HEK293 (cell line): ENCODE measurements around the gene ARHGAP33.

ENCODE experiments used
- EGR2 ChIP-seq: fragments of 450-650 bp; formaldehyde crosslinking; IDR thresholded peaks from 2 replicates; pipeline ENCODE4 v1.5.1; 2016; ENCODE audit warnings: low read depth, missing biosample characterization, missing genetic modification characterization
- GFI1B ChIP-seq: fragments of 450-650 bp; formaldehyde crosslinking; IDR thresholded peaks from 2 replicates; pipeline ENCODE4 v1.5.1; 2016; ENCODE audit warnings: missing biosample characterization, missing genetic modification characterization
- GLI2 ChIP-seq: fragments of 450-650 bp; formaldehyde crosslinking; IDR thresholded peaks from 2 replicates; pipeline ENCODE4; 2017; ENCODE audit warnings: missing biosample characterization, missing genetic modification characterization, low read depth, borderline replicate concordance
- KLF1 ChIP-seq: fragments of 450-650 bp; formaldehyde crosslinking; IDR thresholded peaks from 2 replicates; pipeline ENCODE4 v1.5.1; 2016; ENCODE audit warnings: missing biosample characterization, missing genetic modification characterization
- RBAK ChIP-seq: fragments of 450-650 bp; formaldehyde crosslinking; IDR thresholded peaks from 2 replicates; pipeline ENCODE4 v1.5.1; 2016; ENCODE audit warnings: missing biosample characterization, missing genetic modification characterization
- SETDB1 ChIP-seq: IDR thresholded peaks from one replicate; pipeline ENCODE4 v1.6.1; 2017; ENCODE audit warnings: mild to moderate bottlenecking, low read length, moderate library complexity, mixed read lengths; ENCODE audit not compliant: insufficient read length
- YY2 ChIP-seq: fragments of 450-650 bp; formaldehyde crosslinking; IDR thresholded peaks from 2 replicates; pipeline ENCODE4 v1.5.1; 2016; ENCODE audit warnings: missing biosample characterization, missing genetic modification characterization
- ZBTB10 ChIP-seq: fragments of 450-650 bp; formaldehyde crosslinking; IDR thresholded peaks from 2 replicates; pipeline ENCODE4 v1.5.1; 2016; ENCODE audit warnings: missing biosample characterization, missing genetic modification characterization
- ZFHX2 ChIP-seq: fragments of 450-650 bp; formaldehyde crosslinking; conservative IDR thresholded peaks from 2 replicates; pipeline ENCODE4 v1.5.1; 2016; ENCODE audit warnings: missing biosample characterization, missing genetic modification characterization
- ZFP37 ChIP-seq: fragments of 450-650 bp; formaldehyde crosslinking; IDR thresholded peaks from 2 replicates; pipeline ENCODE4 v1.5.1; 2016; ENCODE audit warnings: missing biosample characterization, missing genetic modification characterization
- ZNF133 ChIP-seq: fragments of 450-650 bp; formaldehyde crosslinking; IDR thresholded peaks from 2 replicates; pipeline ENCODE4 v1.5.1; 2016; ENCODE audit warnings: missing biosample characterization, missing genetic modification characterization
- ZNF140 ChIP-seq: fragments of 450-650 bp; formaldehyde crosslinking; IDR thresholded peaks from 2 replicates; pipeline ENCODE4 v1.5.1; 2016; ENCODE audit warnings: missing biosample characterization, missing genetic modification characterization
- ZNF202 ChIP-seq: fragments of 450-650 bp; formaldehyde crosslinking; IDR thresholded peaks from 2 replicates; pipeline ENCODE4 v1.5.1; 2016; ENCODE audit warnings: missing biosample characterization, missing genetic modification characterization, borderline replicate concordance
- ZNF473 ChIP-seq: fragments of 450-650 bp; formaldehyde crosslinking; IDR thresholded peaks from 2 replicates; pipeline ENCODE4 v1.5.1; 2017; ENCODE audit warnings: missing biosample characterization, missing genetic modification characterization
- ZNF514 ChIP-seq: fragments of 450-650 bp; formaldehyde crosslinking; IDR thresholded peaks from 2 replicates; pipeline ENCODE4 v1.5.1; 2016; ENCODE audit warnings: missing biosample characterization, missing genetic modification characterization
- ZNF610 ChIP-seq: fragments of 450-650 bp; formaldehyde crosslinking; IDR thresholded peaks from 2 replicates; pipeline ENCODE4 v1.5.1; 2016; ENCODE audit warnings: missing biosample characterization, missing genetic modification characterization, borderline replicate concordance
- ZNF621 ChIP-seq: fragments of 450-650 bp; formaldehyde crosslinking; IDR thresholded peaks from 2 replicates; pipeline ENCODE4 v1.5.1; 2017; ENCODE audit warnings: missing biosample characterization, missing genetic modification characterization
- ZNF624 ChIP-seq: fragments of 450-650 bp; formaldehyde crosslinking; IDR thresholded peaks from 2 replicates; pipeline ENCODE4 v1.5.1; 2017; ENCODE audit warnings: missing biosample characterization, missing genetic modification characterization
- ZNF701 ChIP-seq: fragments of 450-650 bp; formaldehyde crosslinking; IDR thresholded peaks from 2 replicates; pipeline ENCODE4 v1.5.1; 2016; ENCODE audit warnings: missing biosample characterization, missing genetic modification characterization
- ZNF777 ChIP-seq: fragments of 450-650 bp; formaldehyde crosslinking; IDR thresholded peaks from 2 replicates; pipeline ENCODE4 v1.5.1; 2017; ENCODE audit warnings: missing biosample characterization, missing genetic modification characterization, borderline replicate concordance
- ZSCAN4 ChIP-seq: fragments of 450-650 bp; formaldehyde crosslinking; IDR thresholded peaks from 2 replicates; pipeline ENCODE4 v1.5.1; 2017; ENCODE audit warnings: missing biosample characterization, missing genetic modification characterization
- ZXDB ChIP-seq: fragments of 450-650 bp; formaldehyde crosslinking; IDR thresholded peaks from 2 replicates; pipeline ENCODE4 v1.5.1; 2016; ENCODE audit warnings: missing biosample characterization, missing genetic modification characterization
- TF ChIP-seq, protein P1 (sequence below): fragments of 450-650 bp; formaldehyde crosslinking; IDR thresholded peaks from 2 replicates; pipeline ENCODE4 v1.5.1; 2016; ENCODE audit warnings: missing biosample characterization, missing genetic modification characterization
- TF ChIP-seq, protein P2 (sequence below): fragments of 450-650 bp; formaldehyde crosslinking; IDR thresholded peaks from 2 replicates; pipeline ENCODE4 v1.5.1; 2016; ENCODE audit warnings: missing biosample characterization, missing genetic modification characterization
- TF ChIP-seq, protein P3 (sequence below): fragments of 450-650 bp; formaldehyde crosslinking; IDR thresholded peaks from 2 replicates; pipeline ENCODE4; 2016; ENCODE audit warnings: missing biosample characterization, missing genetic modification characterization
- TF ChIP-seq, protein P4 (sequence below): fragments of 450-650 bp; formaldehyde crosslinking; IDR thresholded peaks from 2 replicates; pipeline ENCODE4 v1.5.1; 2016; ENCODE audit warnings: missing biosample characterization, missing genetic modification characterization, low read depth
- TF ChIP-seq, protein P5 (sequence below): fragments of 450-650 bp; formaldehyde crosslinking; IDR thresholded peaks from 2 replicates; pipeline ENCODE4 v1.5.1; 2016; ENCODE audit warnings: missing biosample characterization, missing genetic modification characterization

Gene ARHGAP33

GRCh38 chr19:35748106-35749020 is 27.0 kb upstream of the ARHGAP33 start, which contains the start of gene LIN37 (continued):
- TF ChIP-seq, protein P1, sequence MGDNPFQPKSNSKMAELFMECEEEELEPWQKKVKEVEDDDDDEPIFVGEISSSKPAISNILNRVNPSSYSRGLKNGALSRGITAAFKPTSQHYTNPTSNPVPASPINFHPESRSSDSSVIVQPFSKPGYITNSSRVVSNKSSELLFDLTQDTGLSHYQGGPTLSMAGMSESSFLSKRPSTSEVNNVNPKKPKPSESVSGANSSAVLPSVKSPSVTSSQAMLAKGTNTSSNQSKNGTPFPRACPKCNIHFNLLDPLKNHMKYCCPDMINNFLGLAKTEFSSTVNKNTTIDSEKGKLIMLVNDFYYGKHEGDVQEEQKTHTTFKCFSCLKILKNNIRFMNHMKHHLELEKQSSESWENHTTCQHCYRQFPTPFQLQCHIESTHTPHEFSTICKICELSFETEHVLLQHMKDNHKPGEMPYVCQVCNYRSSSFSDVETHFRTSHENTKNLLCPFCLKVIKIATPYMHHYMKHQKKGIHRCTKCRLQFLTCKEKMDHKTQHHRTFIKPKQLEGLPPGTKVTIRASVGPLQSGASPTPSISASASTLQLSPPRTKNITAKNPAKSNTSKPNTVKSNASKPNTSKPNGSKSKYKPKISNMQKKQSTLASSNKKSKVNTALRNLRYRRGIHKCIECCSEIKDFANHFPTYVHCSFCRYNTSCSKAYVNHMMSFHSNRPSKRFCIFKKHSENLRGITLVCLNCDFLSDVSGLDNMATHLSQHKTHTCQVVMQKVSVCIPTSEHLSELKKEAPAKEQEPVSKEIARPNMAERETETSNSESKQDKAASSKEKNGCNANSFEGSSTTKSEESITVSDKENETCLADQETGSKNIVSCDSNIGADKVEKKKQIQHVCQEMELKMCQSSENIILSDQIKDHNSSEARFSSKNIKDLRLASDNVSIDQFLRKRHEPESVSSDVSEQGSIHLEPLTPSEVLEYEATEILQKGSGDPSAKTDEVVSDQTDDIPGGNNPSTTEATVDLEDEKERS (tag by site-specific recombination): no peak
- TF ChIP-seq, protein P2, sequence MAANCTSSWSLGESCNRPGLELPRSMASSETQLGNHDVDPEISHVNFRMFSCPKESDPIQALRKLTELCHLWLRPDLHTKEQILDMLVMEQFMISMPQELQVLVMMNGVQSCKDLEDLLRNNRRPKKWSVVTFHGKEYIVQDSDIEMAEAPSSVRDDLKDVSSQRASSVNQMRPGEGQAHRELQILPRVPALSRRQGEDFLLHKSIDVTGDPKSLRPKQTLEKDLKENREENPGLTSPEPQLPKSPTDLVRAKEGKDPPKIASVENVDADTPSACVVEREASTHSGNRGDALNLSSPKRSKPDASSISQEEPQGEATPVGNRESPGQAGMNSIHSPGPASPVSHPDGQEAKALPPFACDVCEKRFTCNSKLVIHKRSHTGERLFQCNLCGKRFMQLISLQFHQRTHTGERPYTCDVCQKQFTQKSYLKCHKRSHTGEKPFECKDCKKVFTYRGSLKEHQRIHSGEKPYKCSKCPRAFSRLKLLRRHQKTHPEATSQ (tag by site-specific recombination): no peak
- TF ChIP-seq ZXDB (tag by site-specific recombination) (peak; percentile 94), ZNF133 (peak; percentile 48), ZNF514 (tag by site-specific recombination) (no peak), ZFP37 (tag by site-specific recombination) (no peak; the same call in 1 of the 2 replicates), ZNF140 (tag by site-specific recombination) (no peak), ZNF473 (no peak), EGR2 (tag by site-specific recombination) (peak; percentile 57), ZFHX2 (tag by site-specific recombination) (peak; percentile 77), ZSCAN4 (tag by site-specific recombination) (peak; percentile 76), ZNF624 (tag by site-specific recombination) (no peak), ZBTB10 (tag by site-specific recombination) (peak; percentile 63), ZNF777 (peak; percentile 96), ZNF621 (no peak), ZNF202 (tag by site-specific recombination) (no peak), ZNF610 (tag by site-specific recombination) (peak; percentile 52; the same call in 1 of the 2 replicates), KLF1 (tag by site-specific recombination) (peak; percentile 84), RBAK (tag by site-specific recombination) (no peak), GLI2 (tag by site-specific recombination) (no peak), SETDB1 (no peak), GFI1B (tag by site-specific recombination) (no peak; the same call in 1 of the 2 replicates), ZNF701 (tag by site-specific recombination) (no peak), YY2 (tag by site-specific recombination) (no peak)
- TF ChIP-seq, protein P3, sequence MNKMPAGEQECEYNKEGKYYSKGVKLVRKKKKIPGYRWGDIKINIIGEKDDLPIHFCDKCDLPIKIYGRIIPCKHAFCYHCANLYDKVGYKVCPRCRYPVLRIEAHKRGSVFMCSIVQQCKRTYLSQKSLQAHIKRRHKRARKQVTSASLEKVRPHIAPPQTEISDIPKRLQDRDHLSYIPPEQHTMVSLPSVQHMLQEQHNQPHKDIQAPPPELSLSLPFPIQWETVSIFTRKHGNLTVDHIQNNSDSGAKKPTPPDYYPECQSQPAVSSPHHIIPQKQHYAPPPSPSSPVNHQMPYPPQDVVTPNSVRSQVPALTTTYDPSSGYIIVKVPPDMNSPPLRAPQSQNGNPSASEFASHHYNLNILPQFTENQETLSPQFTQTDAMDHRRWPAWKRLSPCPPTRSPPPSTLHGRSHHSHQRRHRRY (tag by site-specific recombination): no peak
- TF ChIP-seq, protein P4, sequence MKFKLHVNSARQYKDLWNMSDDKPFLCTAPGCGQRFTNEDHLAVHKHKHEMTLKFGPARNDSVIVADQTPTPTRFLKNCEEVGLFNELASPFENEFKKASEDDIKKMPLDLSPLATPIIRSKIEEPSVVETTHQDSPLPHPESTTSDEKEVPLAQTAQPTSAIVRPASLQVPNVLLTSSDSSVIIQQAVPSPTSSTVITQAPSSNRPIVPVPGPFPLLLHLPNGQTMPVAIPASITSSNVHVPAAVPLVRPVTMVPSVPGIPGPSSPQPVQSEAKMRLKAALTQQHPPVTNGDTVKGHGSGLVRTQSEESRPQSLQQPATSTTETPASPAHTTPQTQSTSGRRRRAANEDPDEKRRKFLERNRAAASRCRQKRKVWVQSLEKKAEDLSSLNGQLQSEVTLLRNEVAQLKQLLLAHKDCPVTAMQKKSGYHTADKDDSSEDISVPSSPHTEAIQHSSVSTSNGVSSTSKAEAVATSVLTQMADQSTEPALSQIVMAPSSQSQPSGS: no peak
- TF ChIP-seq, protein P5, sequence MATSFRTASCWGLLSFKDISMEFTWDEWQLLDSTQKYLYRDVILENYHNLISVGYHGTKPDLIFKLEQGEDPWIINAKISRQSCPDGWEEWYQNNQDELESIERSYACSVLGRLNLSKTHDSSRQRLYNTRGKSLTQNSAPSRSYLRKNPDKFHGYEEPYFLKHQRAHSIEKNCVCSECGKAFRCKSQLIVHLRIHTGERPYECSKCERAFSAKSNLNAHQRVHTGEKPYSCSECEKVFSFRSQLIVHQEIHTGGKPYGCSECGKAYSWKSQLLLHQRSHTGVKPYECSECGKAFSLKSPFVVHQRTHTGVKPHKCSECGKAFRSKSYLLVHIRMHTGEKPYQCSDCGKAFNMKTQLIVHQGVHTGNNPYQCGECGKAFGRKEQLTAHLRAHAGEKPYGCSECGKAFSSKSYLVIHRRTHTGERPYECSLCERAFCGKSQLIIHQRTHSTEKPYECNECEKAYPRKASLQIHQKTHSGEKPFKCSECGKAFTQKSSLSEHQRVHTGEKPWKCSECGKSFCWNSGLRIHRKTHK (tag by site-specific recombination): no peak
